GM12878 (cell line): ENCODE measurements around the gene ETV2.

Experiments
- CHD1 ChIP-seq: IDR thresholded peaks from 2 replicates; pipeline ENCODE4 v1.6.1; 2012; ENCODE audit warnings: low read depth, low read length, improper control_type of control experiment
- CREB1 ChIP-seq: IDR thresholded peaks from 2 replicates; pipeline ENCODE4 v1.6.1; 2012; ENCODE audit warnings: low read depth, mild to moderate bottlenecking, inconsistent platforms
- MYC ChIP-seq: IDR thresholded peaks from 2 replicates; pipeline ENCODE4 v1.6.1; 2011; ENCODE audit warnings: mild to moderate bottlenecking, low read length, moderate library complexity, inconsistent platforms; ENCODE audit not compliant: insufficient read depth, insufficient replicate concordance, insufficient read length, severe bottlenecking
- REST ChIP-seq: IDR thresholded peaks from 2 replicates; pipeline ENCODE4 v1.6.1; 2012; ENCODE audit warnings: mild to moderate bottlenecking, low read depth, low read length
- TAF1 ChIP-seq: IDR thresholded peaks from 2 replicates; pipeline ENCODE4 v1.6.1; 2011; ENCODE audit warnings: mild to moderate bottlenecking, low read depth, low read length, borderline replicate concordance
- TF ChIP-seq, protein P1 (sequence below), 3 experiments: IDR thresholded peaks in 2 of 3; conservative IDR thresholded peaks in 1 of 3; 2 replicates each; pipeline ENCODE4 v1.5.1; 2011; ENCODE audit warnings: low read depth in 3 of 3, low read length in 3 of 3, mild to moderate bottlenecking in 3 of 3, control low read depth in 2 of 3, moderate library complexity in 2 of 3, inconsistent platforms in 1 of 3, mixed read lengths in 1 of 3; ENCODE audit not compliant: control insufficient read depth in 2 of 3, insufficient read depth in 1 of 3; ENCODE audit errors: extremely low read depth in 1 of 3
- TF ChIP-seq, protein P2 (sequence below): IDR thresholded peaks from 2 replicates; pipeline ENCODE4 v1.6.1; 2011; ENCODE audit warnings: borderline replicate concordance, low read depth, mild to moderate bottlenecking, moderate library complexity, mixed read lengths, low read length; ENCODE audit not compliant: insufficient read depth; ENCODE audit errors: extremely low read length
- TF ChIP-seq, protein P3 (sequence below): fragments of 450-650 bp; IDR thresholded peaks from 2 replicates; pipeline ENCODE4 v1.6.1; 2017; ENCODE audit warnings: mild to moderate bottlenecking

- TF ChIP-seq CREB1 (no peak), CHD1 (no peak), REST (no peak), TAF1 (no peak), MYC (no peak)
- TF ChIP-seq, protein P1, sequence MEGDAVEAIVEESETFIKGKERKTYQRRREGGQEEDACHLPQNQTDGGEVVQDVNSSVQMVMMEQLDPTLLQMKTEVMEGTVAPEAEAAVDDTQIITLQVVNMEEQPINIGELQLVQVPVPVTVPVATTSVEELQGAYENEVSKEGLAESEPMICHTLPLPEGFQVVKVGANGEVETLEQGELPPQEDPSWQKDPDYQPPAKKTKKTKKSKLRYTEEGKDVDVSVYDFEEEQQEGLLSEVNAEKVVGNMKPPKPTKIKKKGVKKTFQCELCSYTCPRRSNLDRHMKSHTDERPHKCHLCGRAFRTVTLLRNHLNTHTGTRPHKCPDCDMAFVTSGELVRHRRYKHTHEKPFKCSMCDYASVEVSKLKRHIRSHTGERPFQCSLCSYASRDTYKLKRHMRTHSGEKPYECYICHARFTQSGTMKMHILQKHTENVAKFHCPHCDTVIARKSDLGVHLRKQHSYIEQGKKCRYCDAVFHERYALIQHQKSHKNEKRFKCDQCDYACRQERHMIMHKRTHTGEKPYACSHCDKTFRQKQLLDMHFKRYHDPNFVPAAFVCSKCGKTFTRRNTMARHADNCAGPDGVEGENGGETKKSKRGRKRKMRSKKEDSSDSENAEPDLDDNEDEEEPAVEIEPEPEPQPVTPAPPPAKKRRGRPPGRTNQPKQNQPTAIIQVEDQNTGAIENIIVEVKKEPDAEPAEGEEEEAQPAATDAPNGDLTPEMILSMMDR (IDR thresholded peaks at IDR 0.05 in 2 of 3, conservative IDR thresholded peaks at IDR 0.05 in 1 of 3; ENCODE audit: control insufficient read depth in 2 of 3, extremely low read depth in 1 of 3, insufficient read depth in 1 of 3, low read depth in 3 of 3, low read length in 3 of 3) = no peak
- TF ChIP-seq, protein P2, sequence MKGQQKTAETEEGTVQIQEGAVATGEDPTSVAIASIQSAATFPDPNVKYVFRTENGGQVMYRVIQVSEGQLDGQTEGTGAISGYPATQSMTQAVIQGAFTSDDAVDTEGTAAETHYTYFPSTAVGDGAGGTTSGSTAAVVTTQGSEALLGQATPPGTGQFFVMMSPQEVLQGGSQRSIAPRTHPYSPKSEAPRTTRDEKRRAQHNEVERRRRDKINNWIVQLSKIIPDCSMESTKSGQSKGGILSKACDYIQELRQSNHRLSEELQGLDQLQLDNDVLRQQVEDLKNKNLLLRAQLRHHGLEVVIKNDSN = no peak
- TF ChIP-seq, protein P3, sequence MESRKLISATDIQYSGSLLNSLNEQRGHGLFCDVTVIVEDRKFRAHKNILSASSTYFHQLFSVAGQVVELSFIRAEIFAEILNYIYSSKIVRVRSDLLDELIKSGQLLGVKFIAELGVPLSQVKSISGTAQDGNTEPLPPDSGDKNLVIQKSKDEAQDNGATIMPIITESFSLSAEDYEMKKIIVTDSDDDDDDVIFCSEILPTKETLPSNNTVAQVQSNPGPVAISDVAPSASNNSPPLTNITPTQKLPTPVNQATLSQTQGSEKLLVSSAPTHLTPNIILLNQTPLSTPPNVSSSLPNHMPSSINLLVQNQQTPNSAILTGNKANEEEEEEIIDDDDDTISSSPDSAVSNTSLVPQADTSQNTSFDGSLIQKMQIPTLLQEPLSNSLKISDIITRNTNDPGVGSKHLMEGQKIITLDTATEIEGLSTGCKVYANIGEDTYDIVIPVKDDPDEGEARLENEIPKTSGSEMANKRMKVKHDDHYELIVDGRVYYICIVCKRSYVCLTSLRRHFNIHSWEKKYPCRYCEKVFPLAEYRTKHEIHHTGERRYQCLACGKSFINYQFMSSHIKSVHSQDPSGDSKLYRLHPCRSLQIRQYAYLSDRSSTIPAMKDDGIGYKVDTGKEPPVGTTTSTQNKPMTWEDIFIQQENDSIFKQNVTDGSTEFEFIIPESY = no peak
Observed at GRCh38 chr19:35628264-35628564, 13.3 kb upstream of the ETV2 start.
